Nephron (organoid): ENCODE measurements around the gene FREM1.

Experiments used
- H3K27ac Mint-ChIP-seq, 3 experiments: 2 replicates each; pipeline ENCODE4 v1.8.0; 2020; ENCODE audit warnings: mixed read lengths in 3 of 3, mild to moderate bottlenecking in 2 of 3, moderate library complexity in 1 of 3
- H3K27me3 Mint-ChIP-seq: 2 replicates; pipeline ENCODE4 v1.8.0; 2021; ENCODE audit warnings: low read depth, mild to moderate bottlenecking, moderate library complexity, mixed read lengths
- H3K36me3 Mint-ChIP-seq: 2 replicates; pipeline ENCODE4 v1.8.0; 2020; ENCODE audit warnings: low read depth, mixed read lengths
- H3K4me1 Mint-ChIP-seq: 2 replicates; pipeline ENCODE4 v1.8.0; 2020; ENCODE audit warnings: mixed read lengths
- H3K4me3 Mint-ChIP-seq, 3 experiments: 2 replicates each; pipeline ENCODE4 v1.8.0; 2020; ENCODE audit warnings: mild to moderate bottlenecking in 3 of 3, mixed read lengths in 3 of 3, moderate library complexity in 2 of 3
- H3K9me3 Mint-ChIP-seq: 2 replicates; pipeline ENCODE4 v1.8.0; 2020; ENCODE audit warnings: mixed read lengths
- TF ChIP-seq, protein P1 (sequence below), 3 experiments: fragments of 200-600 bp; sonication (generic); IDR thresholded peaks; one replicate each; pipeline ENCODE4 v1.5.0; 2021; ENCODE audit warnings: antibody characterized with exemption in 3 of 3; ENCODE audit not compliant: unreplicated experiment in 3 of 3

Gene FREM1

DNA sequence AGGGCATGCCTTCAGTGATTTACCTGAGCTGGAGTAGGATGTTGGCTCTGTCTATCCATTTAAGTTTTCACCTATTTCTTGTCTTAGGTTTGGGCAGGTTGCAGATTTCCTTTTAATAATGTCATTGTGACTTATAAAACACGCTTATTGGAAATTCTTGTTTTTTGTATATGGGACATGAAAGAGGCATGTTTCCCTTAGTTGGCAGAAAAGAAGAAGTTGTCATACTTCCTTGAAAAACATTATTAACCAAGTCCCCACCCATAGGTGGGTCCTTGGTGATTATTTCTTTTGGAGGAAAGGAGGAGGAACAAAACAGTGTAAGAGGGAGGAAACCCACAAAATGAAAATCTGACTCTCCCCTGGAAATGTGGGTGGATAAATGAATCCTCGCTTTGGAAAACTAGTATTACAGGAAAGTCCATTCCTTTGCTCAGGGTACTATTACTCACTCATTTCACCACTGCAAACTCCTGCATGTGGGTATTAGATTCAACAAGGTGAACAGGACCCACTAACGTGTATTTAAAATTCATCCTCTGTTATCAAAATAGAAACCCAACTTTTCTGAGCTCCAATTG is 197.0 kb downstream of the FREM1 start:
- Mint-ChIP-seq H3K4me3 (no peak overlapping the region), H3K27ac (no peak overlapping the region), H3K27me3 (no peaks in the 10 kb centered on the region), H3K36me3 (peaks cover 39% of the 10 kb centered on the region), H3K4me1 (no peaks in the 10 kb centered on the region), H3K9me3 (peaks cover 21% of the 10 kb centered on the region)
- TF ChIP-seq, protein P1, sequence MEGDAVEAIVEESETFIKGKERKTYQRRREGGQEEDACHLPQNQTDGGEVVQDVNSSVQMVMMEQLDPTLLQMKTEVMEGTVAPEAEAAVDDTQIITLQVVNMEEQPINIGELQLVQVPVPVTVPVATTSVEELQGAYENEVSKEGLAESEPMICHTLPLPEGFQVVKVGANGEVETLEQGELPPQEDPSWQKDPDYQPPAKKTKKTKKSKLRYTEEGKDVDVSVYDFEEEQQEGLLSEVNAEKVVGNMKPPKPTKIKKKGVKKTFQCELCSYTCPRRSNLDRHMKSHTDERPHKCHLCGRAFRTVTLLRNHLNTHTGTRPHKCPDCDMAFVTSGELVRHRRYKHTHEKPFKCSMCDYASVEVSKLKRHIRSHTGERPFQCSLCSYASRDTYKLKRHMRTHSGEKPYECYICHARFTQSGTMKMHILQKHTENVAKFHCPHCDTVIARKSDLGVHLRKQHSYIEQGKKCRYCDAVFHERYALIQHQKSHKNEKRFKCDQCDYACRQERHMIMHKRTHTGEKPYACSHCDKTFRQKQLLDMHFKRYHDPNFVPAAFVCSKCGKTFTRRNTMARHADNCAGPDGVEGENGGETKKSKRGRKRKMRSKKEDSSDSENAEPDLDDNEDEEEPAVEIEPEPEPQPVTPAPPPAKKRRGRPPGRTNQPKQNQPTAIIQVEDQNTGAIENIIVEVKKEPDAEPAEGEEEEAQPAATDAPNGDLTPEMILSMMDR (IDR thresholded peaks at IDR 0.05; ENCODE audit: unreplicated experiment in 3 of 3): no peak

DNA sequence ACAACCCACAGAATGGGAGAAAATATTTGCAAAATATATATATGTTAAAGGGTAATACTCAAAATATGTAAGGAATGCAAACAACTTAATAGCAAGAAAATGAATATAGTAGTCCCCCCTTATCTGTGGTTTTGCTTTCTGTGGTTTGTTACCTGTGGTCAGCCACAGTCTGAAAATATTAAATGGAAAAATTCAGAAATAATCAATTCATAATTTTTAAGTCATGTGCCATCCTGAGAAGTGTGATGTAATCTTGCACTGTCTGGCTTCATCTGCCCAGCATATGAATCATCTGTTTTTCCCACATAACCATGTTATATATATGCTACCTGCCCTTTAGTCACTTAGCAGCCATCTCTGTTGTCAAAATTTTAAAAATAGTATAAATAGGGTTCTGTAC is 199.4 kb downstream of the FREM1 start:
- H3K27ac Mint-ChIP-seq: no peak overlapping the region
- no peaks in the 10 kb centered on the region for H3K27me3 Mint-ChIP-seq
- H3K9me3 Mint-ChIP-seq: peaks cover 39% of the 10 kb centered on the region
- no peaks in the 10 kb centered on the region for H3K4me1 Mint-ChIP-seq
- peaks cover 62% of the 10 kb centered on the region for H3K36me3 Mint-ChIP-seq
- TF ChIP-seq, protein P1 (IDR thresholded peaks at IDR 0.05; ENCODE audit: unreplicated experiment in 3 of 3): no peak
- no peak overlapping the region for H3K4me3 Mint-ChIP-seq

DNA sequence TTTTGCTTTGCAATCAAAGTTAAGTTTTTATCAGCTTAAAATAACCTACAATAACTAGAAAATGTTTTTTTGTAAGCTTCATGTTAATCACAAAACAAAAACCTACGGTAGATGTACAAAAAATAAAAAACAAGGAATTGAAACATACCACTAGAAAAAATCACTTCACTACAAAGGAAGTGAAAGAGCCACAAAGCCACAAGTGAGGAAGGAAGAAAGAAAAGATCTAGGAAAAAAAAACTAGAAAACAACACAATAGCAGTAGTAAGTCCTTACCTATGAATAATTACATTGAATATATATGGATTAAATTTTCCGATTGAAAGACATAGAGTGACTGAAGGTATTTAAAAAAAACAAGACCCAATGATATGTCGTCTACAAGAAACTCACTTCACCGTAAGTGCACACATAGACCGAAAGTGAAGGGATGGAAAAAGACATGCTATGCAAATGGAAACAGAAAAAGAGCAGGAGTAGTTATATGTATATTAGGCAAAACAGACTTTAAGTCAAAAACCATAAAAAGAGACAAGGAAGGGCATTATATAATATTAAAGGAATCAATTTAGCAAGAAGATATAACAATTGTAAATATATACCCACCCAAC is 203.6 kb downstream of the FREM1 start:
- TF ChIP-seq, protein P1 (IDR thresholded peaks at IDR 0.05; ENCODE audit: unreplicated experiment in 3 of 3): no peak
- H3K4me3 Mint-ChIP-seq: no peak overlapping the region
- no peaks in the 10 kb centered on the region for H3K27me3 Mint-ChIP-seq
- peaks cover 6% of the 10 kb centered on the region for H3K4me1 Mint-ChIP-seq
- peaks cover 51% of the 10 kb centered on the region for H3K9me3 Mint-ChIP-seq
- peaks cover 66% of the 10 kb centered on the region for H3K36me3 Mint-ChIP-seq
- H3K27ac Mint-ChIP-seq: no peak overlapping the region

DNA sequence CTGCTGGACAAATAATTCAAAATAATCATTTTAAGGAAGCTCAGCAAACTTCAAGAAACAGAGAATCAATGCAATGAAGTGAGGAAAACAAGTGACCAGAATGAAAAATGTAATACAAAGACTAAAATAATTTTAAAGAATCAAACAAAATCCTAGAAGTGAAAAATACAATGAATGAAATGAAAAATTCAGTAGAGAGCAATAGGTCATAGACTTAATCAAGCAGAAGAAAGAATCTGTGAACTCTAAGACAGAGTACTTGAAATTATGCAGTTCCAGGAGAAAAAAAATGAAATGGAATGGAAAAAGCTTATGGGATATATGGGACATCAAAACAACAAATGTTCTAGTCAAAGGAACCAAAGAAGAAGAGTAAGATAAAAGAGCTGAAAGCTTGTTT is 205.1 kb downstream of the FREM1 start:
- Mint-ChIP-seq H3K9me3 (peaks cover 45% of the 10 kb centered on the region), H3K4me3 (no peak overlapping the region), H3K4me1 (peaks cover 6% of the 10 kb centered on the region), H3K36me3 (peaks cover 51% of the 10 kb centered on the region), H3K27me3 (no peaks in the 10 kb centered on the region), H3K27ac (no peak overlapping the region)
- TF ChIP-seq, protein P1 (IDR thresholded peaks at IDR 0.05; ENCODE audit: unreplicated experiment in 3 of 3): no peak

DNA sequence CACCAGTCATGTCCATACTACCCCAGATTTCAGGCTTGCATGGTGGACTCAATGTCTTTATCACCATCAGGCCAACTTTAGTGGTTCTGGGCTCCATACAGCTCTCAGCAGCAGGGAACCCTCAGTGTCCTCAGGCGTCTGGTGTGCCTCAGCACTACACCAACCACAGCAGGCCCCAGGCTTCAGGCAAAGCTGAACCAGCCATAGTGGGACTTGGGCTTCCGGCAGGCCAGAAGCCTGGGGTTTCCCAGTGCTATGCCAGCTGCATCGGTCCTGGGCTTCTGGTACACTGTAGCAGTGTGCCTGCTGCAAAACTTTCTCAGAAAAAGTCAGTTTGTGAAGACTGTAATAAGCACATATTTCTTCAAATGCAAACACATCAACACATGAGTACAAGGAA is 205.9 kb downstream of the FREM1 start:
- no peak overlapping the region for H3K4me3 Mint-ChIP-seq
- H3K27ac Mint-ChIP-seq: no peak overlapping the region

More for the DNA sequence above, 205.9 kb downstream of the FREM1 start:
- Mint-ChIP-seq H3K4me1 (peaks cover 6% of the 10 kb centered on the region), H3K36me3 (peaks cover 43% of the 10 kb centered on the region), H3K9me3 (peaks cover 37% of the 10 kb centered on the region), H3K27me3 (no peaks in the 10 kb centered on the region)
- TF ChIP-seq, protein P1 (IDR thresholded peaks at IDR 0.05; ENCODE audit: unreplicated experiment in 3 of 3): no peak
